ENCODE results near the gene RIPPLY2.
"Not testable (repeated sequence)": the region's sequence is repeated elsewhere in the genome, so short reads cannot be mapped to it uniquely, and the experiment has no call there.

The RIPPLY2 gene

DNA sequence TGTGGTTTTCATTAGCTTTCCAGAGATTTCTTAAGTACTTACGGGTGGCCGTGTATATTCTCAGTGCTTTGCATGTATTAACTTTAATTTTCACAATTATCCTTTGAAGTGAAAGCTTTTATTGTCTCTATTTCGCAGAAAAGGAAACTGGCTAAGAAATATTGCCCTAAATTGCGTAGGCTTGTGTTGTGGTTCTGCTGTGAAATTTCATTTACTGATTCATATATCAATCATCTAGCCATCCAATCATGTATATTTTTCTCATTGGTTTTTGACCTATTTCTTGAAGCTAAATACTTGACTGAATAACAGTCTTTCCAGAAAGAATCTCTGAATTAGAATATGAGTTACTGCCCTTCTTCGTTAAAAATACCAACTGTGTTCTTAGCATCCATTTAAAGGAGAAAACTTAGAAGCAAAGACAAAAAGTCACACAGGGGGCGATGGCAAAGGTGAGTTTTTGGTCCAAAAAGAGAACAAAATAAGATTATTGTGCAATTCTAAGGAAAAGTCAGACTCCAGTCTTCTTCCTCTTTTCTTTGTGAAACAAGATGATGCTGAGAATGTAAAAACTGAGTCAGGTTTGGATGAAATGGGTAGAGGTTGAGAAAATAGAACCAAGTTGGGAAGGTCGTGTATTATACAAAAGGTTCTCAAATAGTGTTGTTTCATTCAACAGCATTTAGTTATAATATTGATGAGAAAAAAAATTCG is 7.8 kb downstream of the RIPPLY2 start:
- no peak for DNase-seq

DNA sequence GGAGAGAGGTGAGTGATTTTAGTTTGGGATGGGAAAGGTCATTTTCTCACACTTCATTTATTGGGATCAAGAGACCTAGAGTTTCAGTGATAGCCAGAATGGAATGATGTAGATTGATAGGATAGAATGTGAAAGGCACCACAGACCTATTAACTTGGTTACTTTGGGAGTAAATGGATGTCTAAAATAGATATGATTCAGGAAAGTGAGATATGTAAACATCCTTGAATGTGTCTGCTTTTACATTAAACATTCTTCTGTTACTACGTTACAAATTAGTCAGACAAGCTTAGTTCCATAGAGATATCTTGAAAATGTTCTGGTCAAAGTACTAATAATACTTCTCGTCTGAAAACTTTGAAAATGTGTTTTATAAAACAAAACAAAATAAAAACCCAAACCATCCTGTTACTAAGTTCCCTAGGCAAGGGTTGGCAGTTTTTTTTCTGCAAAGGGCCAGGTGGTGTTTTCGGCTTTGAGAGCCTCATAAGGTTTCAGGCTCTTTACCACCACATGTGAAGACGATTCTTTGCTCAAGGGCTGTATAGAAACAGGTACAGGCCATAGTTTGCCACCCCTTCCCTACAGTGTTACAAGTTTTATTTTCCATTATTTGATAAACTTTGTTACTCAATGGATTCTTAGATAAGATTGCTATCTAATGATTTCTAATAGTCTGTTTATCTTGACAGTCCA is 9.8 kb downstream of the RIPPLY2 start:
- no peak for DNase-seq

DNA sequence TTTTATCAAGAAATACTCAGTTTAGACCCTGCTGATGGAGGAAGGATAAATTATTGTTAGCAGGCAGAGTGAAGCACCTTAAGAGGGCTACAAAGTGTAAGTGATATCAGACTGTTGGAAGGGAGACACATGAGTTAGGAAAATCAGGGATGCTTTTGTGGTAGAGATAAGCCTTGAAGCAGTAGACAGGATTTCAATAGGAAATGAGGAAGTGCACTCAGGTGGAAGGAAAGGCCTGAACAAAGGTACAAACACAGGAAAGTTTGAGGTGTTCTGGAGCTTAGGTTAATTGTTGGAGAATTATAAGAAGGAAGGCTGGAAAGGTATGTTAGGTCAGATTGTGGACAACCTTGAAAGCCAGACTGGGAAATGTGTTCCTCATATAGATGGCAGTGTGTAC is 13.9 kb downstream of the RIPPLY2 start:
- DNase-seq, result no peak

DNA sequence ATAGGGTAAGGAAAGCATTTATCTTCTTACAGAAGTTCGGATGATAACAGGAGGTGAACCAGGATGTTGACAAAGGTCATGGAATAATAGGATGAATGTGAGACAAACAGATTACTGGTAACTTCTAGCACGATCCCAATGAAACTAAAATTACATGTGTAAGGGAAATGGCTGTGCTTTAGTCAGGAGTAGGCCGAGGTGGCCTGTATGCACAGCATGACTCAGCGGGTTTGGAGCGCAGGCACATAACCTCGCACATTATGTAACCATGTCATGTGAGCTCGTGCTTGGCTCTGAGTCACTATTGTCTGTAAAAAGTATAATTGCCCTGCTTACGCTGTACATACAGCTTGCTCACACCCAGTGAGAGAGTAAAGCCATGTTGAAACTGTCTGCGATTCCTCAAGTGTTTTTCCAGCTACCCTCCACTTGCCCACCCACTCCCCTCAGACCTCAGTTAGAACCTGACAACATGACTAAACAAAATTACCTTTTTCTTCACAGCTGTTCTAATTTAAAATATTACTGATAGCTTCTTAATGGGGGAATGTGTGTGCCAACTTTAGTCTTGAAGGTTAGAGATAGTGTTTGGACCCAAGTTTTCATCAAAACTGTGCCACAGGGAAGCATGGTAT is 14.5 kb downstream of the RIPPLY2 start:
- DNase-seq, result no peak

DNA sequence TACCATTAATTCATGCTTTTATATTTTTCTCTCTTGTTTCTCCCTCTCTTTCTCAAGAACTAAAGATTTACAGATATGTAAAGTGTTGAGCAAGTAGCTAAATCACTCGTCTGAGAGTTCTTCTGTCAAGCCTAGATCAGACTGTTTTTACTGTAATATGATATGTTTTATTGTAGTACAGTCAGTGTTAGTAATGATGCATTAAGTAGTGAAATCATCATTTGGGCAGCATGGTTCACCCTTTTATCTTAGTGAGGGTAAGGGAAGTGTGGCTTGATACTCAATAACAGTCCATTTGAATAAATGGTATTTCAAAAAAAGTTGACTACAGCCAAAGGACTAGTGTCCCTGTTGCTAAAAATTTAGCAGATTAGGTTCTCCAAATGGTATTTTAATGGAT is 15.5 kb downstream of the RIPPLY2 start:
- DNase-seq, result no peak

DNA sequence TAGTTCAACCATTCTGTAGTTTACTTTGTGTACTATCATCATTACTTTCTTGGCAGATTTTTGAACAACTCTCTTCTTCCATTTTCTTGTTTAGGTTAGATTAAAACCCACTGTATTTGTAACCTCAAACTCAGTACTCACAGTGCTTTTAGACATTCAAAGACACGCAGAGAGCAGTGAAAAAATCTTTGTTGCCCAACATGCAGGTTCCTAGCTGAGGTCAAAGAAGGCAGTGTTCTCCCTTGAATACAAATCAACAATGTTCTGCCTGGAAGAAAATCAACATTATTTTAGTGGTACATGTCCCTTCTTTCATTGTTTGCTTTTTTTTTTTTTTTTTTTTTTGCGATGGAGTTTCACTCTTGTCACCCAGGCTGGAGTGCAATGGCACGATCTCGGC is 17.5 kb downstream of the RIPPLY2 start:
- DNase-seq, result no peak

DNA sequence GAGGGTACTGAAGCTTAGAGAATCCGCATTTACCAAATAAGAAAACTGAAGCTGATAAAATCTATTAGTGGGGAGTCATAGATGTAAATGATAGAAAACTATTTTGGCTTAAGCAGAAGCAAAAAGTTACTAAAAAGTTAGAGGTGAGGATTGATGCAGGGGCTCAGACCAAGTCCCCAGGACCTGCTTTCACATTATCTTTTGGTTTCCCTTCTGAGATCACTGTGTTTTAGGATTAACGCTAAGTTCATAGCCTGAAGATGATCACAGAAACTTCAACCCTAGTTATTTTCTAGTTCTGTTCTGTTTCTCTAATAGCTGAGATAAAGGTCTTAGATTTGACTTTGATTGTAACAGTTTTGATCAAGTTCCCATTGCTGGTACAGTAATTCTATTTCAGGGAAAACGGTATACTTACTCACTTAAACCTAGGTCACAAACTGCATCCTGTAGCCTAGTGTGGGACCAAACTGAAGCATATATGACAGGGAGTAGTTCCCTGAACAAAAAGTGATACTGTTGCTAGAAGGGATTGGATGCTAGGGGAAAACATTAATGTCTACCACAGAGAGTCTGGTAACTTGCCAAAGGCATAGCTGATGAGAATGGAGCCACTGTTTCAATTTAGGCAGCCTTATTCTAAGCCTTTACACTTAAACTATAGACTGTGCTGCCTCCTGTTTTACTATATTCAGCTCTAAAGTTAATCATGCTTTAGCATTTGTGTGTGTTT is 19.4 kb downstream of the RIPPLY2 start:
- no peak for DNase-seq

DNA sequence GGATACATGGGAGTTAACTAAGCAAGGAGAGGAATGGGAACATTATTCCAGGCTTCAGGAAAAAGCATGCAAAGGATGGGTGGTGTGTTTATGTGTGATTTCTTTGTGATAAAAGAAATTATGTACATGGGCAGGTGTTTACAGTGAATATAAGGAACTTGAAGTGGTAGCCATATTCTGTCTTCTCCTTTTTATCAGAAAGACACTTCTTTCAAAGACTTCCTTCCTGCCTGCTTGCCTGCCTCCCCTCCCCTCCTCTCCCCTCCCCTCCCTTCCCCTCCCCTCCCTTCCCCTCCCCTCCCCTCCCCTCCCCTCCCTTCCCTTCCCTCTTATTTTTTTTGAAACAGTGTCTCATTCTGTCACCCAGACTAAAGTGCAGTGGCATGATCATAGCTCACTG is 20.7 kb downstream of the RIPPLY2 start:
- DNase-seq, result no peak

DNA sequence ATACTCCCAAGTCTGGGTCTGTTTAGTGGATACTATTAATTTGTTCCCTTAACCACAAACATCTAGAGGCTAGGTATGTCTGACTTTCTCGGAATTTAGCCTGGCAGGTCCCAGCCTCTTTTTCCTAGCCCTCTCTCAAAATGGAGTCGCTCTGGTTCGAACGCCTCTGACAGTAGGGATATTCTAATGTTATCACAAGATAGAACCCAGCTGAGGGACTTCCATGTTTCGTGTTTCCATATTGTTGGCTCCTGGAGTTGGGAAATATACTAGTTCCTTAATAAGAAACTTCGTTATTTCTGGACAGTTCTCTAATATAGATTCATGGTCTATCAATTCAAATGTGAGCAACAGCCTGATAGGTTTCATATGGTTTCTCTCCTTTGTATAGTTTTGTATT is 22.7 kb downstream of the RIPPLY2 start:
- DNase-seq, result no peak

DNA sequence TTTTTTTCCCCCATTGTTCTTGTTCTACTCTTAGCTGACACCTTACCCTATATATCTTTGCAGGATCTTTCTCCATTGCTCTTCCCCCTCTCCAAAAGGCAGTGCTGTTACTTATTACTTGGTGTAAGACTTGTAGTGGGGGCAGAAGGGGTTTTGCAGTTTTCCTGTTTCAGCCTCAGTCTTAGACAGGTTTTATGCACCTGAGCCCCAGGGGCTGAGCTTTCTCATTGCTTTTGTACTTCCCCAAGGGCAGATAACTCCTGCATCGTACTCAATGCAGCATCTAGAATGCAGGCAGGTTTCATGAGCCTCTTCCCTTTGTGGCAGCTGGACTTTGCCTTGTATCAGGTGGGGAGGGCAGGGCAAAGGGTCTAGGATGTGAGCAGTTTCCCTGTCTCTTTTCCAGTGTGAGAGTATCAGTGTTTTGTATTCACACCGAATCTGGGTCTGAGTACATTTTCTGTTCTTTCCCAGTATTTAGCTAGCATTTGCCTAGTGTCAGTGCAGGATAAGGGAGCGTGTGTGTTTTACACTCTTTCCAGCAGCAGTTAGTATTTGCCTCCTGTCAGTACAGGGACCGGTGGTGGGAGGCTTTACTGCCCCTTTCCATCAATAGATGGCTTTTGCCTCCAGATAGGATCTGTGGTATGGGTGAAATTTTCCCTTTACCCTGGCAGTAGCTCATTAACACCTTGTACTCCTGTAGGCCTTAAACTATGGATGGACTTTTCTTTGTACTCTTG is 25.9 kb downstream of the RIPPLY2 start:
- DNase-seq, result no peak

DNA sequence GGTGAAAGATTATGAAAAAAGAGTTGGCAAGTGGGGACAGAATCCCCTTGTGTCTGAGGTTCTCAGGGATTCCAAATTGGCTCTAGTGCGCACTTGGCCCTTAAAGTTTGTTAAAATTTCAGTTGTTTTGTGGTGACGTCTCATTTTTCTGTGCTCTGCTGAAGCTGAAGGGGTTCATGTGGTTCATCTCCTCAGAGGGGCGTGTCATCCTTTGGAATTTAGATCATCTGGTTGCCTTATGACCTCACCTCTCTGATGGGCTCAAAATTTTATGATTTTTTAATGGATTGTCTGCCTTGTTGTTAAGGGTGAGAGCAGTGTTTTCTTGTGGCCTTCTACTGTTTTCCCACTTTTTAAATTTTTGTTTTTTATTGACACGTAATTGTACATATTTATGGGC is 26.6 kb downstream of the RIPPLY2 start:
- no peak for DNase-seq

DNA sequence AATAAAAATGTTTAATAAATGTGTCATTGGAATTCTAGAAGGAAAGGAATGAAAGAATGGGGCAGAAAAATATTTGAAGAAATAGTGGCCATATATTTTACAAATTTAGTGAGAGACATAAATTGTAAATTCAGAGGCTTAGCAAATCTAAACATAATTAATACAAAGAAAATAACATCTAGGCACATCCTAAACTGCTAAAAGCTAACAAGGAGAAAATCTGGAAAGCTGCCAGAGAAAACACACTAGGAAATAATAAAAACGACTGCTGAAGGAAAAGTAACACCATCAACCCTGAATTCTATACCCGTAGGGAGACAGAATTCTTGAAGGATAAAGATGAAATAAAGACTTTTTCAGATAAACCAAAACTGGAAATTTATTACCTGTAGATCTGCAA is 30.1 kb downstream of the RIPPLY2 start:
- no peak for DNase-seq

DNA sequence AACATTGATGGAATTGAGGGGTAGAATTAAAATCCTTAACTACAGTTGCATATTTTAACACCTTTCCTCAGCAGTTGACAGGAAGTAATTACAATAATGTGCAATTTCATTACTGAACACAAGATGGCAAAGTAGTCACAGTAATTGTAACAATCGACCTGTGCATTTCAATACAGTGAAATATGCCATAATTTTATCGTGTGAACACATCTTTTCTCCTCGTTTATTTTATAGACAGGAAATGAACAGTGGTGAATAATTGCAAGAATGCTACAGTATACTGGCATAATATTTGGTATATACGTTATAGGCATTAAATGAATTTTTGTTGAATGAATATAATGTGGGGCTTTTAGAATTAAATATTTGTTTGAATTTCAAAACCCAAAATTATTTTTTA is 31.4 kb downstream of the RIPPLY2 start:
- DNase-seq, result no peak

DNA sequence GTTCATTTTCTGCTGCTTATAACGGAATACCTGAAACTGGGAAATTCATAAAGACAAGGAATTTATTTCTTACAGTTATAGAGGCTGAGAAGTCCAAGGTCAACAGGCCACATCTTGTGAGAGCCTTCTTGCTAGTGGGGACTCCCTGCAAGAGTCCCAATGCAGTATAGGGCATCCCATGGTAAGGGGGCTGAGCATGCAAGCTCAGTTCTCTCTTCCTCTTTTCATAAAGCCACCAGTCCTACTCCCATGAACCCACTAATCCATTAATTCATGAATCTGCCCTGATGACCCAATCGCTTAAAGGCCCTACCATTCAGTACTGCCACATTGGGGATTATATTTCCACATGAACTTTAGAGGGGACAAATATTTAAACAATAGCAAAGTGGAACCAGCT is 32.8 kb downstream of the RIPPLY2 start:
- DNase-seq, result no peak

DNA sequence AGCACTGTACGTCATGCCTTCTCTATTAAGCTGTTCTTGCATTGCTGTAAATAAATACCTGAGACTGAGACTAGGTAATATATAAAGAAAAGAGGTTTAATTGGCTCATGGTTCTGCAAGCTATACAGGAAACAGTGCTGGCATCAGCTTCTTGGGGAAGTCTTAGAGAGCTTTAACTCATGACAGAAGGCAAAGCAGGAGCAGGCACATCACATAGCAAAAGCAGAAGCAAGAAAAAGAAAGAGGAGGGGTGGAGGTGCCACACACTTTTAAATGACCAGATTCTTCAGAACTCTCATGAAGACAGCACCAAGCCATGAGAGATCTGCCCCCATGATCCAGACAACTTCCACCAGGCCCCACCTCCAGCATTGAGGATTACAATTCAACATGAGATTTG is 36.5 kb downstream of the RIPPLY2 start:
- no peak for DNase-seq

DNA sequence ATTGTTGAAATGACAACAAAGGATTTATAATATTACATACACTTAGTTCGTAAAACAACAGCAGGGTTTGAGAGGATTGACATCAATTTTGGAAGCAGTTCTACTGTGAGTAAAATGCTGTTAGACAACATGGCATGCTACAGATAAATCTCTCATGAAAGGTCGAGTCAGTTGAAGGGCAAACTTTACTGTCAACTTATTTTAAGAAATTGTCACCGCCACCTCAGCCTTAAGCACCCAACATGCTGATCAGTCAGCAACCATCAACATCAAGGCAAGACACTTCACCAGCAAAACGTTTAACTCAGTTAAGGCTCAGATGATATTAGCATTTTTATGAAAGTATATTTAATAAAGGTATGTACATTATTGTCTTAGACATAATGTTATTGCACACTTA is 37.4 kb downstream of the RIPPLY2 start:
- DNase-seq, result no peak

DNA sequence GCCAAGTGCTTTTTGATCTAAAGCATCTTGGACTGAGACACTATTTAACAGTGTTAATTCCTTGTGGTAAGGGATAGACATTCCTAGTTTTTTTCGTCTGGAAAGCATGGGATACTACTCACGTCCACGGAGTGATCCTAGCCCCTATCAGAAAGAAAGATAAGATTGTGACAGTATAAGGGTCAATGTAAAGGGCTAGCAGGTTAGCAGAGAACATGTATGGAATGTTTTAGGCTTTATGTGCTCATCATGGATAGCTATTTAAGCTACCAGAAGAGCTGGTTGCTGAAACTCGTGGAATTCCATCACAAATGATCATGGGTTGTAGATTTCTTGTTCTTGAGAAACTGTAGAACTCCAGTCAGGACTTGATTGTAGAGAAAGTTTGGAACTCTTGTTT is 38.4 kb downstream of the RIPPLY2 start:
- DNase-seq, result no peak

DNA sequence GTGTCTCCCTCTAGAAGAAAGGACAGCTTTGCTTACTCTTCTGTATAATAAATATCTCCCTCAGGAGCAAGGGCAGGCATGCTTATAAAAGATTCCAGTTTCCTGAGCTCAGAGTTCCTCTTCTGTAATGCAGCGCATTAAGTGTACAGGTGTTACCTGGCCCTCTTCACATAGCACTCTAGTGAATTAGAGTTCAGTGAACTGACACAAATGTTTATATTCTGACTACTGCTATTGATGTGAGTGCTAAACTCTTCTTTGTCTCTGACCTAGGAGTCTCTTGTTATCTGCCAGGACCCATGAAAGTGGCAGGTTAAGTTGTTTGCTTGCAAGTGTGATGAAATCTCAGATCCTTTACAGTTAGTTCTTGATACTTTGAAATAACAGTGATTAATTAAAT is 39.9 kb downstream of the RIPPLY2 start:
- no peak for DNase-seq

DNA sequence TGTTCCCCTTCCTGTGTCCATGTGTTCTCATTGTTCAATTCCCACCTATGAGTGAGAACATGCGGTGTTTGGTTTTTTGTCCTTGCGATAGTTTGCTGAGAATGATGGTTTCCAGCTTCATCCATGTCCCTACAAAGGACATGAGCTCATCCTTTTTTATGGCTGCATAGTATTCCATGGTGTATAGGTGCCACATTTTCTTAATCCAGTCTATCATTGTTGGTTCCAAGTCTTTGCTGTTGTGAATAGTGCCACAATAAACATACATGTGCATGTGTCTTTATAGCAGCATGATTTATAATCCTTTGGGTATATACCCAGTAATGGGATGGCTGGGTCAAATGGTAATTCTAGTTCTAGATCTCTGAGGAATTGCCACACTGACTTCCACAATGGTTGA is 43.9 kb downstream of the RIPPLY2 start:
- DNase-seq, result not testable (repeated sequence)

DNA sequence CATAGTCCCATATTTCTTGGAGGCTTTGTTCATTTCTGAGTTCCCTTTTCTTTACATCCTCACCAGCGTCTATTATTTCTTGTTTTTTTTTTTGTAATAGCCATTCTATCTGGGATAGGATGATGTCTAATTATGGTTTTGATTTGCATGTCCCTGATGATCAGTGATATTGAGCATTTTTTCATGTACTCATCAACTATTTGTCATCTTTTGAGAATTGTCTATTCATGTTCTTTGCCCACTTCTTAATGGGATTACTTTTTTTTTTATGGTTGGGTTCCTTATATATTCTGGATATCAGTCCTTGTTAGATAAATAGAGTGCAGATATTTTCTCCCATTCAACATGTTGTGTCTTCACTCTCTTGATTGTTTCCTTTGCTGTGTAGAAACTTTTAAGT is 48.5 kb downstream of the RIPPLY2 start:
- DNase-seq, result no peak

DNA sequence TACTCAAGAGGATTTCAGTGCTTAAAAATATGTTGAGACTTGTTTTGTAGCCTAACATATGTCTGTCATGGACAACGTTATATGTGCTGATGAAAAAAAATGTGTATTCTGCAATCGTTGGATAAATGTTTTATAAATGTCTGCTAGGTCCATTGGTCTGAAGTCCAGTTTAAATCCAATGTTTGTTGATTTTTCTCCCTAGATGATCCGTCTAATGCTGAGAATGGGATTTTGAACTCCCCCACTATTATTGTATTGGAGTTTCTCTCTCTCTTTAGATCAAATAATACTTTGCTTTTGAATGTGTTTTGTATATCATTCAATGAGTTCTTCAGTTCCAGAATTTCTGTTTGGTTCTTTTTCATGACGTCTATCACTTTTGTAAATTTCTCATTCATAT is 51.2 kb downstream of the RIPPLY2 start:
- no peak for DNase-seq

DNA sequence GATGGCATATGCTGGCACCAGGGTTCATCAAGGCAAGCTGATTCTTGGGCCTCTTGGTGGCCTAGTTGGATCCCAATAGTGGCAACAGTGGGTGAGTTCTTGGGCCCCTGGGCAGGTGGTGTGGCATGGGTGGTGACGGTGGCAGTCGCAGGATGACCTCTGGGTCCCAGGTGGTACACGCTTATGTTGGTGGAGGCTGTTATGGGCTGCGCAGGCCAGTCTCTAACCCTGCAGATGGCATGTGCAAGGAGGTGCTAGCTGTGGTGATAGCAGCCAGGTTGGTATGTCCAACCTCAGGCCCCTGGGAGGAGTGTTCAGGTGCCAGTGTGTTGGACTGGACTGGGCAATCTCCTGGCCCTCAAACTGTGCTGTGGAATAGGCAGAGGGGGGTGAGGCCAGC is 52.5 kb downstream of the RIPPLY2 start:
- no peak for DNase-seq
